Measurements from ENCODE around the gene MPDZ.

The MPDZ gene

GRCh38 chr9:13076616-13077015 lies 202.9 kb downstream of the MPDZ start:
- DNase-seq = no peak

- no peak for DNase-seq
Measured at GRCh38 chr9:13071921-13072320, 207.6 kb downstream of the MPDZ start.

GRCh38 chr9:13070612-13071595 lies 208.6 kb downstream of the MPDZ start:
- no peak for DNase-seq

GRCh38 chr9:13069498-13069897 lies 210.0 kb downstream of the MPDZ start:
- no peak for DNase-seq

- no peak for DNase-seq
Measured at GRCh38 chr9:13064676-13065075, 214.8 kb downstream of the MPDZ start.

- no peak for DNase-seq
Measured at GRCh38 chr9:13063880-13064459, 215.5 kb downstream of the MPDZ start.

GRCh38 chr9:13061390-13061789 lies 218.1 kb downstream of the MPDZ start:
- DNase-seq = no peak

Data from T-helper 1 cell (primary cell).